ENCODE results near the gene WNT4. TPM values are rescaled to one million over a fixed set of nuclear protein-coding genes. Genes with fewer than 3 reads are reported as not detected.

WNT4 gene
- total RNA-seq, 4 donors from 2014 or later = 1.3 to 14.0 (median 11.5) TPM; not detected in 1

DNA sequence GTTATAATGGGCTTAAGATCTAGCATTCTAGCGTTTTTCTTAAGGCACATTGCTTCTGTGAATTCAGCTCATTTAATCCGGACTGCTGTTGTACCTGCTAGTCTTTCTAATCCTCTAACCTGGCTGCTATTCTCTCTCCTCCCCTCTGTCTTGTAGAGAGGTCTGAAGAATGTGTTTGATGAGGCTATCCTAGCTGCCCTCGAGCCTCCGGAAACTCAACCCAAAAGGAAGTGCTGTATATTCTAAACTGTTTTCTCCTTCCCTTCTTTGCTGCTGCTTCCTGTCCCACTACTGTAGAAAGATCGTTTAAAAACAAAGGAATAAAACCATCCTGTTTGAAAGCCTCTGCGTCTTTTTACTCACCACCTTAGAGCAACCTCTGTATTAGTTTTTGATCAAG is 53.1 kb downstream of the WNT4 start:
- TF ChIP-seq, protein P1, sequence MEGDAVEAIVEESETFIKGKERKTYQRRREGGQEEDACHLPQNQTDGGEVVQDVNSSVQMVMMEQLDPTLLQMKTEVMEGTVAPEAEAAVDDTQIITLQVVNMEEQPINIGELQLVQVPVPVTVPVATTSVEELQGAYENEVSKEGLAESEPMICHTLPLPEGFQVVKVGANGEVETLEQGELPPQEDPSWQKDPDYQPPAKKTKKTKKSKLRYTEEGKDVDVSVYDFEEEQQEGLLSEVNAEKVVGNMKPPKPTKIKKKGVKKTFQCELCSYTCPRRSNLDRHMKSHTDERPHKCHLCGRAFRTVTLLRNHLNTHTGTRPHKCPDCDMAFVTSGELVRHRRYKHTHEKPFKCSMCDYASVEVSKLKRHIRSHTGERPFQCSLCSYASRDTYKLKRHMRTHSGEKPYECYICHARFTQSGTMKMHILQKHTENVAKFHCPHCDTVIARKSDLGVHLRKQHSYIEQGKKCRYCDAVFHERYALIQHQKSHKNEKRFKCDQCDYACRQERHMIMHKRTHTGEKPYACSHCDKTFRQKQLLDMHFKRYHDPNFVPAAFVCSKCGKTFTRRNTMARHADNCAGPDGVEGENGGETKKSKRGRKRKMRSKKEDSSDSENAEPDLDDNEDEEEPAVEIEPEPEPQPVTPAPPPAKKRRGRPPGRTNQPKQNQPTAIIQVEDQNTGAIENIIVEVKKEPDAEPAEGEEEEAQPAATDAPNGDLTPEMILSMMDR (IDR thresholded peaks at IDR 0.05) = no peak
- no peak for TF ChIP-seq POLR2A (IDR thresholded peaks at IDR 0.05)
- Histone ChIP-seq H3K36me3 (no peaks in the 10 kb centered on the region), H3K4me1 (peaks cover 15 to 16% of the 10 kb centered on the region in 2 donors), H3K9me3 (no peaks in the 10 kb centered on the region), H3K27ac (no peak overlapping the region), H3K27me3 (no peaks in the 10 kb centered on the region), H3K4me3 (no peak overlapping the region)
- DNase-seq = no peak
- intact Hi-C loops (cut with DNase I; ENCODE audit: low total_unique reads) = no loop called here

DNA sequence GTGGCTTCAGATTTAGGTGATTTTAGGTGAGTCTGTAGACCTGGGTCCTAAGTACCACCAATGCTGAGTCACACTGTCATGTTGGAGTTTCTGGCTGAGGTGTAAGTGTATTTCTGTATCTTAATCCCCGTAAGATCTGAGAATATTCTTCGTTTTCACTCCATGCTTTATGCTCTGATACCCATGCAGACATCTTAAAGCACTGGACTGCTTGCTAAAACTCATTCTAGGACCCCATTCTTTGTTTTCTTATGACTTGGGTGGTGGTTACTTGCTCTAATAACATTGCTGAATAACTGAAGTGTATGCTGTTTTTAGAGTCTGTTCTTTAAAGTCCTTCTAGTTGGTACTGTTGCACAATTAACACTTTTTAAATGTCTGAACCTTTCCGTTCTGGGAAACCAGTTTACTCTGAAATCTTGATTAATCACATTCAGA is 53.7 kb downstream of the WNT4 start:
- no peak for TF ChIP-seq POLR2A (IDR thresholded peaks at IDR 0.05)
- TF ChIP-seq, protein P1 (IDR thresholded peaks at IDR 0.05) = no peak
- intact Hi-C loops (cut with DNase I; ENCODE audit: low total_unique reads) = no loop called here
- H3K27ac ChIP-seq = no peak overlapping the region
- H3K27me3 ChIP-seq = no peaks in the 10 kb centered on the region
- H3K36me3 ChIP-seq = no peaks in the 10 kb centered on the region
- H3K4me3 ChIP-seq = no peak overlapping the region
- DNase-seq = no peak
- H3K4me1 ChIP-seq = peaks cover 15 to 16% of the 10 kb centered on the region in 2 donors
- no peaks in the 10 kb centered on the region for H3K9me3 ChIP-seq

DNA sequence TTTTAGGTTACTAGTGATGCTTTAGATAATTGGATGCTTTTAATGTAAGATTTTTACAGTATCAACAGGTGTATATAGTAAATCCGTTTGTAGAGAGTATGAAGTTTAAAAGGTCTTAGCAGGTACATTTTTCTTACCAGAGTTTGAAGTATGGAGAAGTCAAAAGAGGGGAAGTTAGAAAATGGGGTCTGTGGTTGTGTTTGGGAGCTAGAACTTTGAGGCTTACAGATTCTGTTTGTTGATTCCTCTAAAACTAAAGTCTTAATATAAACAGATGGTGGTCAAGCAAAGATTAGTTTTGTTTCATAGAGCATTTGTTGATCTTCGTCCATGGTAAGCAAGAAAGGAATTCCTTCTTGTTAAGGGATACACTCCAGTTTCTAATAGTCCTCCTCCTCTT is 54.6 kb downstream of the WNT4 start:
- Histone ChIP-seq H3K4me3 (no peak overlapping the region), H3K36me3 (no peaks in the 10 kb centered on the region), H3K4me1 (peaks cover 15 to 16% of the 10 kb centered on the region in 2 donors), H3K27ac (no peak overlapping the region), H3K9me3 (no peaks in the 10 kb centered on the region), H3K27me3 (no peaks in the 10 kb centered on the region)
- intact Hi-C loops (cut with DNase I; ENCODE audit: low total_unique reads) = no loop called here
- no peak for TF ChIP-seq POLR2A (IDR thresholded peaks at IDR 0.05)
- TF ChIP-seq, protein P1 (IDR thresholded peaks at IDR 0.05) = no peak
- no peak for DNase-seq

DNA sequence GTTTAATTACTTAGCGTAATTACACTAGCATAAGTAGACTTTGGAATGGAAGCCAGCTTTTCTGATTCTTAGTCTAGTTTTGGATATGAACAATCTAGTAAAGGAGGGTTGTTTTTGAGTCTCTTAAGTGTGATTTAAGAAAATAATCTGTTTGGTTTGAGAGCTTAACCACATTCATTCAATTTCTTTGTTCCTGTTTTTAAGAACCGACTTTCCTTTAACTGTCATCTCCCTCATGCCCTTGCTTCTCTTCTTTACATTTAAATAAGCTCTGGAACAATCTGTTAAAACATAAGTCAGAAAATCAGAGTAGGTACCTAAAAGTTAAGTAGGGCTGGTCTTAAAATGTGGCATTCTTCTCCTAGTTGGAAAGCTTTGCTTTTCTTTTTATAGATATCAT is 62.7 kb downstream of the WNT4 start:
- TF ChIP-seq, protein P1 (IDR thresholded peaks at IDR 0.05) = no peak
- TF ChIP-seq POLR2A (IDR thresholded peaks at IDR 0.05) = no peak
- no peaks in the 10 kb centered on the region for H3K9me3 ChIP-seq
- intact Hi-C loops (cut with DNase I; ENCODE audit: low total_unique reads) = no loop called here
- H3K27me3 ChIP-seq = no peaks in the 10 kb centered on the region
- no peak overlapping the region for H3K4me3 ChIP-seq
- no peak overlapping the region for H3K27ac ChIP-seq
- DNase-seq = no peak
- H3K36me3 ChIP-seq = no peaks in the 10 kb centered on the region
- peaks cover 6 to 7% of the 10 kb centered on the region in 2 donors for H3K4me1 ChIP-seq

DNA sequence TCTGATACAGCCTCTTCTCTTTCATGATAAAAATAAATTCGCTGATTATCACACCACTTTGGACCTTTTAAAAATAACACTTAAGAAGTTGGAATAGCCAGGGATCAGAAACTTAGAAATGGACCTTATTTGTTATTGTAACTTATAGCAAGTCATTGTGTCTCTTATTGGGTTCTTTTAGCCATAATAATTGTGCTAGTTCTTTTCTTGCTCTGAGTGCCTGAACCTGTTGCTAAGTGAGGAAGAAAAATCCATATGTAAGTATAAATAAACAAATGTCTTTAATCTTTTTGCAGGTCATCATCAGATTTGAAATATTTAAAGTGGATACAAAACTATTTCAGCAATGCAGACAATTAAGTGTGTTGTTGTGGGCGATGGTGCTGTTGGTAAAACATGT is 64.8 kb downstream of the WNT4 start:
- TF ChIP-seq, protein P1 (IDR thresholded peaks at IDR 0.05) = no peak
- TF ChIP-seq POLR2A (IDR thresholded peaks at IDR 0.05) = no peak
- Histone ChIP-seq H3K4me3 (no peak overlapping the region), H3K27me3 (no peaks in the 10 kb centered on the region), H3K27ac (no peak overlapping the region), H3K4me1 (peaks cover 6 to 7% of the 10 kb centered on the region in 2 donors), H3K36me3 (no peaks in the 10 kb centered on the region), H3K9me3 (no peaks in the 10 kb centered on the region)
- DNase-seq = no peak
- intact Hi-C loops (cut with DNase I; ENCODE audit: low total_unique reads) = no loop called here

Data from uterus (tissue), 4 donors.